ENCODE results near the gene EN2. TPM values are rescaled to one million over a fixed set of nuclear protein-coding genes. Genes with fewer than 3 reads are reported as not detected.

Gene EN2
- total and polyA plus RNA-seq, 5 donors from 2014 or later, result not detected

- Mint-ChIP-seq H3K27ac (no peak overlapping the region), H3K36me3 (no peaks in the 10 kb centered on the region), H3K4me1 (peaks cover 0 to 10% (median 5%) of the 10 kb centered on the region in 4 donors), H3K4me3 (no peak overlapping the region), H3K9me3 (peaks cover 0 to 2% (median 0%) of the 10 kb centered on the region in 7 donors), H3K27me3 (peaks cover 67% of the 10 kb centered on the region)
- no peak for DNase-seq
- H3K9me3 ChIP-seq (ENCODE audit: control insufficient read depth in 2 of 2, low read length in 2 of 2), result no peaks in the 10 kb centered on the region
- H3K36me3 ChIP-seq (ENCODE audit: control insufficient read depth, insufficient read depth, low read length), result no peaks in the 10 kb centered on the region
- no peak for ATAC-seq (ENCODE audit: low read depth in 2 of 2)
- no peak overlapping the region for H3K4me3 ChIP-seq (ENCODE audit: low read depth, low read length)
- H3K27ac ChIP-seq (ENCODE audit: insufficient read depth, low read length, poor library complexity, severe bottlenecking), result no peak overlapping the region
- peaks cover 5% of the 10 kb centered on the region for H3K4me1 ChIP-seq (ENCODE audit: control insufficient read depth, insufficient read depth, low read length, poor library complexity, severe bottlenecking)
- H3K27me3 ChIP-seq (ENCODE audit: control insufficient read depth, insufficient read depth, low read length), result peaks cover 20% of the 10 kb centered on the region
Measured at GRCh38 chr7:155496267-155497005, 38.5 kb downstream of the EN2 start.

- DNase-seq (no peak), ATAC-seq (ENCODE audit: low read depth in 2 of 2) (no peak)
- H3K27ac ChIP-seq (ENCODE audit: insufficient read depth, low read length, poor library complexity, severe bottlenecking), result no peak overlapping the region
- no peak overlapping the region for H3K4me3 ChIP-seq (ENCODE audit: low read depth, low read length)
- Mint-ChIP-seq H3K4me1 (peaks cover 0 to under 1% (median 0%) of the 10 kb centered on the region in 4 donors), H3K9me3 (peaks cover 0 to 2% (median 0%) of the 10 kb centered on the region in 7 donors), H3K27me3 (peaks cover 71% of the 10 kb centered on the region), H3K4me3 (no peak overlapping the region), H3K36me3 (no peaks in the 10 kb centered on the region), H3K27ac (no peak overlapping the region)
- H3K4me1 ChIP-seq (ENCODE audit: control insufficient read depth, insufficient read depth, low read length, poor library complexity, severe bottlenecking), result no peaks in the 10 kb centered on the region
- H3K27me3 ChIP-seq (ENCODE audit: control insufficient read depth, insufficient read depth, low read length), result peaks cover 22% of the 10 kb centered on the region
- H3K9me3 ChIP-seq (ENCODE audit: control insufficient read depth in 2 of 2, low read length in 2 of 2), result no peaks in the 10 kb centered on the region
- H3K36me3 ChIP-seq (ENCODE audit: control insufficient read depth, insufficient read depth, low read length), result no peaks in the 10 kb centered on the region
Measured at GRCh38 chr7:155497149-155497901, 39.4 kb downstream of the EN2 start.

GRCh38 chr7:155505422-155505793 lies 47.5 kb downstream of the EN2 start:
- ATAC-seq (ENCODE audit: low read depth in 2 of 2) (no peak), DNase-seq (no peak)
- peaks cover 96% of the 10 kb centered on the region for H3K27me3 Mint-ChIP-seq
- no peaks in the 10 kb centered on the region for H3K9me3 ChIP-seq (ENCODE audit: control insufficient read depth in 2 of 2, low read length in 2 of 2)
- H3K4me3 ChIP-seq (ENCODE audit: low read depth, low read length), result no peak overlapping the region
- H3K4me1 ChIP-seq (ENCODE audit: control insufficient read depth, insufficient read depth, low read length, poor library complexity, severe bottlenecking), result peaks cover 4% of the 10 kb centered on the region
- no peak overlapping the region for H3K4me3 Mint-ChIP-seq
- peaks cover 0 to 12% (median 2%) of the 10 kb centered on the region in 7 donors for H3K9me3 Mint-ChIP-seq
- H3K36me3 Mint-ChIP-seq, result no peaks in the 10 kb centered on the region
- H3K27ac Mint-ChIP-seq, result no peak overlapping the region
- H3K36me3 ChIP-seq (ENCODE audit: control insufficient read depth, insufficient read depth, low read length), result no peaks in the 10 kb centered on the region
- H3K27ac ChIP-seq (ENCODE audit: insufficient read depth, low read length, poor library complexity, severe bottlenecking), result no peak overlapping the region
- peaks cover 68% of the 10 kb centered on the region for H3K27me3 ChIP-seq (ENCODE audit: control insufficient read depth, insufficient read depth, low read length)
- H3K4me1 Mint-ChIP-seq, result peaks cover 0 to 23% (median 13%) of the 10 kb centered on the region in 4 donors

GRCh38 chr7:155506854-155507337 lies 49.0 kb downstream of the EN2 start:
- no peak overlapping the region for H3K27ac Mint-ChIP-seq
- peak overlapping the region in 2 of 4 donors; percentile 26 to 29 for H3K4me3 Mint-ChIP-seq
- Histone ChIP-seq H3K4me1 (ENCODE audit: control insufficient read depth, insufficient read depth, low read length, poor library complexity, severe bottlenecking) (peaks cover 4% of the 10 kb centered on the region), H3K36me3 (ENCODE audit: control insufficient read depth, insufficient read depth, low read length) (no peaks in the 10 kb centered on the region), H3K27me3 (ENCODE audit: control insufficient read depth, insufficient read depth, low read length) (peaks cover 71% of the 10 kb centered on the region), H3K4me3 (ENCODE audit: low read depth, low read length) (no peak overlapping the region), H3K9me3 (ENCODE audit: control insufficient read depth in 2 of 2, low read length in 2 of 2) (no peaks in the 10 kb centered on the region), H3K27ac (ENCODE audit: insufficient read depth, low read length, poor library complexity, severe bottlenecking) (no peak overlapping the region)
- peaks cover 94% of the 10 kb centered on the region for H3K27me3 Mint-ChIP-seq
- DNase-seq, result no peak
- peaks cover 0 to 11% (median 2%) of the 10 kb centered on the region in 7 donors for H3K9me3 Mint-ChIP-seq
- no peaks in the 10 kb centered on the region for H3K36me3 Mint-ChIP-seq
- peaks cover 0 to 29% (median 14%) of the 10 kb centered on the region in 4 donors for H3K4me1 Mint-ChIP-seq
- ATAC-seq (ENCODE audit: low read depth in 2 of 2), result no peak

GRCh38 chr7:155507576-155507975 lies 49.6 kb downstream of the EN2 start:
- DNase-seq, result no peak
- H3K27me3 ChIP-seq (ENCODE audit: control insufficient read depth, insufficient read depth, low read length), result peaks cover 76% of the 10 kb centered on the region
- no peak for ATAC-seq (ENCODE audit: low read depth in 2 of 2)
- no peaks in the 10 kb centered on the region for H3K9me3 ChIP-seq (ENCODE audit: control insufficient read depth in 2 of 2, low read length in 2 of 2)
- H3K4me3 Mint-ChIP-seq, result no peak overlapping the region
- no peak overlapping the region for H3K27ac ChIP-seq (ENCODE audit: insufficient read depth, low read length, poor library complexity, severe bottlenecking)
- no peak overlapping the region for H3K27ac Mint-ChIP-seq
- no peaks in the 10 kb centered on the region for H3K36me3 Mint-ChIP-seq
- H3K4me1 Mint-ChIP-seq, result peaks cover 0 to 29% (median 14%) of the 10 kb centered on the region in 4 donors
- H3K27me3 Mint-ChIP-seq, result peaks cover 96% of the 10 kb centered on the region
- peaks cover 0 to 11% (median 2%) of the 10 kb centered on the region in 7 donors for H3K9me3 Mint-ChIP-seq
- no peak overlapping the region for H3K4me3 ChIP-seq (ENCODE audit: low read depth, low read length)
- H3K4me1 ChIP-seq (ENCODE audit: control insufficient read depth, insufficient read depth, low read length, poor library complexity, severe bottlenecking), result peaks cover 4% of the 10 kb centered on the region
- no peaks in the 10 kb centered on the region for H3K36me3 ChIP-seq (ENCODE audit: control insufficient read depth, insufficient read depth, low read length)

- H3K36me3 ChIP-seq (ENCODE audit: control insufficient read depth, insufficient read depth, low read length), result no peaks in the 10 kb centered on the region
- peaks cover 0 to 29% (median 14%) of the 10 kb centered on the region in 4 donors for H3K4me1 Mint-ChIP-seq
- ATAC-seq (ENCODE audit: low read depth in 2 of 2) (no peak), DNase-seq (no peak)
- H3K36me3 Mint-ChIP-seq, result no peaks in the 10 kb centered on the region
- H3K27me3 Mint-ChIP-seq, result peaks cover 95% of the 10 kb centered on the region
- peaks cover 0 to 11% (median 2%) of the 10 kb centered on the region in 7 donors for H3K9me3 Mint-ChIP-seq
- peaks cover 76% of the 10 kb centered on the region for H3K27me3 ChIP-seq (ENCODE audit: control insufficient read depth, insufficient read depth, low read length)
- no peak overlapping the region for H3K27ac Mint-ChIP-seq
- H3K4me3 ChIP-seq (ENCODE audit: low read depth, low read length), result no peak overlapping the region
- no peak overlapping the region for H3K27ac ChIP-seq (ENCODE audit: insufficient read depth, low read length, poor library complexity, severe bottlenecking)
- peak overlapping the region in 2 of 4 donors; percentile 2 to 27 for H3K4me3 Mint-ChIP-seq
- peaks cover 4% of the 10 kb centered on the region for H3K4me1 ChIP-seq (ENCODE audit: control insufficient read depth, insufficient read depth, low read length, poor library complexity, severe bottlenecking)
- no peaks in the 10 kb centered on the region for H3K9me3 ChIP-seq (ENCODE audit: control insufficient read depth in 2 of 2, low read length in 2 of 2)
Measured at GRCh38 chr7:155508376-155509358, 50.7 kb downstream of the EN2 start.

- Histone ChIP-seq H3K27me3 (ENCODE audit: control insufficient read depth, insufficient read depth, low read length) (peaks cover 72% of the 10 kb centered on the region), H3K4me3 (ENCODE audit: low read depth, low read length) (no peak overlapping the region)
- H3K27ac Mint-ChIP-seq, result no peak overlapping the region
Measured at GRCh38 chr7:155509359-155509724, 51.4 kb downstream of the EN2 start.

More at GRCh38 chr7:155509359-155509724, 51.4 kb downstream of the EN2 start:
- Histone ChIP-seq H3K36me3 (ENCODE audit: control insufficient read depth, insufficient read depth, low read length) (no peaks in the 10 kb centered on the region), H3K27ac (ENCODE audit: insufficient read depth, low read length, poor library complexity, severe bottlenecking) (no peak overlapping the region), H3K4me1 (ENCODE audit: control insufficient read depth, insufficient read depth, low read length, poor library complexity, severe bottlenecking) (peaks cover 4% of the 10 kb centered on the region), H3K9me3 (ENCODE audit: control insufficient read depth in 2 of 2, low read length in 2 of 2) (no peaks in the 10 kb centered on the region)
- no peak for ATAC-seq (ENCODE audit: low read depth in 2 of 2)
- Mint-ChIP-seq H3K9me3 (peaks cover 0 to 11% (median 2%) of the 10 kb centered on the region in 7 donors), H3K4me3 (peak overlapping the region in 3 of 4 donors; percentile 2 to 52 (median 27)), H3K4me1 (peaks cover 0 to 29% (median 14%) of the 10 kb centered on the region in 4 donors), H3K36me3 (no peaks in the 10 kb centered on the region), H3K27me3 (peaks cover 91% of the 10 kb centered on the region)
- DNase-seq, result no peak
